ENCODE results near the gene COL4A3.

Gene COL4A3

DNA sequence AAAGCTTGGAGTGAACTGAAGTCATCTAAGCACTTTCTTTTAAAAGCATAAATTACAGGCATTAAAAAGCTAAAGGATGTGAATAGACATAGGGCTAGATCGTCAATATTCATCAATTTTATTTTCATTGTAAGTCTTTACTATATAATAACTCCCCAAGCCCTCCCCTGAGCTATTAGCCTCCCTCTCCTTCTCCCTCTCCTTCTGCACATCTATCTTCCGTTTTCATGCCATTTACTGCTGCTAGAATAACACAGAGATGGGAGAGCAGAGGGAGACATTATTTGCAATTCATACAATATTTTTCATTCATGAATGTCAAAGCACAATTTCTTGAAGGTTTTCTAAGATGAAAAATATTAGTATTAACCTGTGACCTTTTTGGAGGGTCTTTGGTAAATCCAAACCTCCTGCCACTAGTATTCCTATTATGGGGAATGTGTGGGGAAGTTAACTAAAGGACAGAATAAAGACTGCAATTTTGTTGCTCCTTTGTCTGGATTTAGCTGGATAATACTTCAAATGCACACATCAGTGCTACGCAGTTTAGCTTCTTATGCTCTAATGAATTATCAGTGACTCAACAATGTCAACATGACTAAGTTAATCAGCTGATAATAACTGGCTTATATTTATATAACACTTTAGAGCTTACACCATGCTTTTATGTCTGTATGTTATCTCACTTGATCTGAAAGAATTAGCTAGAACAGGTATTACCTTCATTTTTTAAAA lies 132.4 kb downstream of the COL4A3 start:
- H3K4me3 ChIP-seq (ENCODE audit: low read depth, low read length) = no peak overlapping the region
- POLR2A ChIA-PET = no interaction called here

DNA sequence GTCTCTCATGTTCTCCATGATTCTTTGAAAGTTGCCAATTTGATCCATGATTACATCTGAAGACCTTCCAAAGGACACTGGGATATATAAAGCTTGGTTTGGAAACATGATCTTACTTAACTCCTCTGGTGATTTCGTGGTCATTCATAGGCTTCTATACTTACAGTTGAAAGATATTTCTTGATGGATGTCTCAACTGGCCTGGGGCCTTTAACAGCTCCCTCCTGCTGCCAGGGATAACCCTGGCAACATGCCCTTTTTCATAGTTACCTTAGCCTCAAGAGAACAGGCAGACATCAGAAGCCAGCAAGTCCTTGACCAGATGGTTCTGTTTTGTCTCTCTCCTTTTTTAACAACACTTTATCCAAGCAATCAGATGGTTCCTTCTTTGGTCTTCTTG lies 137.1 kb downstream of the COL4A3 start:
- DNase-seq (ENCODE audit: low read depth, low spot score) = no peak
- ChIA-PET CTCF (no interaction called here), POLR2A (no interaction called here)
- TF ChIP-seq, protein P1, sequence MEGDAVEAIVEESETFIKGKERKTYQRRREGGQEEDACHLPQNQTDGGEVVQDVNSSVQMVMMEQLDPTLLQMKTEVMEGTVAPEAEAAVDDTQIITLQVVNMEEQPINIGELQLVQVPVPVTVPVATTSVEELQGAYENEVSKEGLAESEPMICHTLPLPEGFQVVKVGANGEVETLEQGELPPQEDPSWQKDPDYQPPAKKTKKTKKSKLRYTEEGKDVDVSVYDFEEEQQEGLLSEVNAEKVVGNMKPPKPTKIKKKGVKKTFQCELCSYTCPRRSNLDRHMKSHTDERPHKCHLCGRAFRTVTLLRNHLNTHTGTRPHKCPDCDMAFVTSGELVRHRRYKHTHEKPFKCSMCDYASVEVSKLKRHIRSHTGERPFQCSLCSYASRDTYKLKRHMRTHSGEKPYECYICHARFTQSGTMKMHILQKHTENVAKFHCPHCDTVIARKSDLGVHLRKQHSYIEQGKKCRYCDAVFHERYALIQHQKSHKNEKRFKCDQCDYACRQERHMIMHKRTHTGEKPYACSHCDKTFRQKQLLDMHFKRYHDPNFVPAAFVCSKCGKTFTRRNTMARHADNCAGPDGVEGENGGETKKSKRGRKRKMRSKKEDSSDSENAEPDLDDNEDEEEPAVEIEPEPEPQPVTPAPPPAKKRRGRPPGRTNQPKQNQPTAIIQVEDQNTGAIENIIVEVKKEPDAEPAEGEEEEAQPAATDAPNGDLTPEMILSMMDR (IDR thresholded peaks at IDR 0.05; ENCODE audit: insufficient read depth, low read length, missing control alignments) = no peak
- no peak overlapping the region for H3K4me3 ChIP-seq (ENCODE audit: low read depth, low read length)

More for the DNA sequence above, 132.4 kb downstream of the COL4A3 start:
- TF ChIP-seq, protein P1 (IDR thresholded peaks at IDR 0.05; ENCODE audit: insufficient read depth, low read length, missing control alignments) = no peak
- CTCF ChIA-PET = no interaction called here
- no peak for DNase-seq (ENCODE audit: low read depth, low spot score)

DNA sequence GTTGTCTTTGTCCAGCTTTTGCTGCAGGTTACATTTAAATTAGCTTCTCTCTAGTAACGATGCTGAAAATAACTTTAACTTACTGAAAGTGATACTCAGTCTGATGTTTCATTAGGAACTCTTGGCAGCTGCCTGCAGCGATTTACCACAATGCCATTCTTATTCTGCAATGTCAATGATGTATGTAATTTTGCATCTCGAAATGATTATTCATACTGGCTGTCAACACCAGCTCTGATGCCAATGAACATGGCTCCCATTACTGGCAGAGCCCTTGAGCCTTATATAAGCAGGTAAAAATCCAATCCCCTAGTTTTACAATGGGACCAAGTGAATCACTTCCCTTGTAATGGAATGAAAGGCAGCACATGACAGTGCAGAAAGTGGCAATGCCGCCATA lies 144.4 kb downstream of the COL4A3 start:
- TF ChIP-seq, protein P1 (IDR thresholded peaks at IDR 0.05; ENCODE audit: insufficient read depth, low read length, missing control alignments) = no peak
- CTCF ChIA-PET = no interaction called here
- no peak overlapping the region for H3K4me3 ChIP-seq (ENCODE audit: low read depth, low read length)
- no peak for DNase-seq (ENCODE audit: low read depth, low spot score)
- POLR2A ChIA-PET = no interaction called here

DNA sequence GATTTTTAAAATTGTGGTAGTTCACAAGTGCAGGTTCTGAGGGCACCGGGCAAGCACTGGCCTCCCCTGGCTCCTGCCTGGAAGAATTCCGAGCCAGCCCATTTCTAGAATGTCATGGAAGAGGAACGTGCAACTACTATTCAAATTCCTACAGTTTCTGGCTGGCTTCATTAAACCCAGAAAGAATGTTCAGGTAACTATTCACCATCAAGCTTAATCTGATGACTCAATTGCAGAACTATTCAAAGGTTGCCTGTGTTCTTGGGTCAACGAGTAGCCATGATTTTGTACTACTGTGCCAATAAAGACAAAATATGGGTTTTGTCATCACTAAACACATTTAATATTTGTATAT lies 146.3 kb downstream of the COL4A3 start:
- TF ChIP-seq, protein P1 (IDR thresholded peaks at IDR 0.05; ENCODE audit: insufficient read depth, low read length, missing control alignments) = no peak
- CTCF ChIA-PET = no interaction called here
- POLR2A ChIA-PET = no interaction called here
- DNase-seq (ENCODE audit: low read depth, low spot score) = no peak
- H3K4me3 ChIP-seq (ENCODE audit: low read depth, low read length) = no peak overlapping the region

DNA sequence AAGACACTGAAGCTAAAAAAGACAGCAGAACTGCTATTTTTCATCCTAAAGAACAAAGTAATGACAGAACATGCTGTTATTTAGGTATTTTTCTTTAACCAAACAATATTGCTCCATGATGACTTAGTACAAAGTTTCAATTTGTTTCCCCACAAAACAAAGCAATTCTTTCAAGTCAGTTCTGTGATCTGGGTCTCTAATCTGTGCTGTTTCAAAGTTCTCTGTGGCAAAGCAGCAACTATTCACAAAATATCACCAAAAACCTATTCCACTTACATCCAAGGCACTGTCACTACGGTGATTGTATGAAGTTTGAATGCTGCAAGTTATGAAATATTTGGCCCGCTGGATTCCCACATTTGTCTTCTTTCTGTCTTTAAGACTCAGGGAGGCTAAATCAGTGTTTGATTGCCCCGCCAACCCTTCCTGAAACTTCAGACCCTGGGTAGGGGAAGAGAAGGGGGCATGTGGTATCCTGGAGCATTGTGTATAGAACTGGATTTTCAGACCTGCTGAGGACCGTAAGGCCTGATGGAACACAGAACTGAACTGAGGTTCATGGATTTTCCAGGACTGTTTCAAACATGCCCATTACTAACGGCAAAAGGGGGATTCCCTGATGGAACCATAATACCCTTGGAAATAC lies 147.6 kb downstream of the COL4A3 start:
- no peak overlapping the region for H3K4me3 ChIP-seq (ENCODE audit: low read depth, low read length)
- DNase-seq (ENCODE audit: low read depth, low spot score) = no peak
- ChIA-PET CTCF (no interaction called here), POLR2A (no interaction called here)
- TF ChIP-seq, protein P1 (IDR thresholded peaks at IDR 0.05; ENCODE audit: insufficient read depth, low read length, missing control alignments) = no peak

DNA sequence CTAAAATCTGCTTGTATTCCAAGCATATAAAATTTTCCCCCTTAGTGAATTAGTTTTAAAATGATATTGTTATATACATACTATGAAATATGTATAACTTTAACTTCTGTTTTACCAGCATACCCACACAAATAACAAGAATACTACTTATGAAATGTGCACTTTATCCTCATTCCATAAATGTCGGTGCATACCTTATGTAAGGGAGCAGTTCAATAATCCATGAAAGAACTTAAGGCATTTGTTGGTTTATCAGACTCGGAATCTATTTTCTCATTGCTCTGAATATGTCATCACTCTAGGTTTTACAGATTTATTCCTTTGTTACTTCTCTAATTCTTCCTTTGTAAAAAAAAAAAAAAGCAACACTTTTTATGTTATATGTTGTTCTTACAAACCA lies 148.2 kb downstream of the COL4A3 start:
- CTCF ChIA-PET = no interaction called here
- no peak overlapping the region for H3K4me3 ChIP-seq (ENCODE audit: low read depth, low read length)
- TF ChIP-seq, protein P1 (IDR thresholded peaks at IDR 0.05; ENCODE audit: insufficient read depth, low read length, missing control alignments) = no peak
- no peak for DNase-seq (ENCODE audit: low read depth, low spot score)
- POLR2A ChIA-PET = no interaction called here

Measured in AG04449 (cell line).